OCI-LY3 (cell line): ENCODE results near the gene DDI2.

Experiments used
- EZH2phosphoT487 ChIP-seq: fragments of 200-600 bp; shearing (Covaris generic); IDR thresholded peaks from 2 replicates; pipeline ENCODE4 v1.6.1; 2018; ENCODE audit warnings: antibody characterized with exemption, mixed run types, low read depth
- TF ChIP-seq, protein P1 (sequence below): fragments of 200-600, 300-600 bp; sonication (generic); IDR thresholded peaks from 2 replicates; pipeline ENCODE4 v1.5.1; 2014; ENCODE audit warnings: antibody characterized with exemption, low read length, low read depth

DNA sequence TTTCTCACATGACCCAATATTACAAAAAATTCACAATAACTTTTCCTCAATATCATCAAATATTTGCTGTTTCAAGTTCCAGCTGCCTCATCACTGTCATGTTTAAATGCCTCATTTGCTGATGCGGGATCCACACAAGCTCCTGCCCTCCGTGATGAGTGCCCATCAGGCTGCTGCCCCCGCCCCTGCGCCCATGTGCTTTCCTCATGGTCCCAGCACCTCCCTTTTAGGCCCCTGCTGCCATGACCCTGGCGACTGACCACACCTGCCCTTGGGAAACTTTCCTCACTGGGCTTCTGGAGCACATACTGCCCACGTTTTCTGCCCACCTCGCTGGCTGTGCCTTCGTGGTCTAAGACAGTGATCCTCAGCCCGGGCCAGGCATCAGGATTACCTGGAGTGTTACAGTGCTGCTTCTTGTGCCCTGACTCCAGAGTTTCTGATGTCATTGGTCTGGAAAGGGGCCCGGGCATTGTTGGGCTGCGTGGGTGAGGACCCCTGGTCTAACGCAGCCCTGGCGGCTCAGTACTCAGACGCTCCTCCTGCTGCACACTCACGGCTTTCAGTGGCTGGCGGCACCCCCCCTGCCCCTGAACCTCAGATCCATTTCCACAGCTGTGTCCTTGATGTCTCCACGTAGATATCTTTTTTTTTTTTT, 87.4 kb downstream of the DDI2 start:
- TF ChIP-seq, protein P1, sequence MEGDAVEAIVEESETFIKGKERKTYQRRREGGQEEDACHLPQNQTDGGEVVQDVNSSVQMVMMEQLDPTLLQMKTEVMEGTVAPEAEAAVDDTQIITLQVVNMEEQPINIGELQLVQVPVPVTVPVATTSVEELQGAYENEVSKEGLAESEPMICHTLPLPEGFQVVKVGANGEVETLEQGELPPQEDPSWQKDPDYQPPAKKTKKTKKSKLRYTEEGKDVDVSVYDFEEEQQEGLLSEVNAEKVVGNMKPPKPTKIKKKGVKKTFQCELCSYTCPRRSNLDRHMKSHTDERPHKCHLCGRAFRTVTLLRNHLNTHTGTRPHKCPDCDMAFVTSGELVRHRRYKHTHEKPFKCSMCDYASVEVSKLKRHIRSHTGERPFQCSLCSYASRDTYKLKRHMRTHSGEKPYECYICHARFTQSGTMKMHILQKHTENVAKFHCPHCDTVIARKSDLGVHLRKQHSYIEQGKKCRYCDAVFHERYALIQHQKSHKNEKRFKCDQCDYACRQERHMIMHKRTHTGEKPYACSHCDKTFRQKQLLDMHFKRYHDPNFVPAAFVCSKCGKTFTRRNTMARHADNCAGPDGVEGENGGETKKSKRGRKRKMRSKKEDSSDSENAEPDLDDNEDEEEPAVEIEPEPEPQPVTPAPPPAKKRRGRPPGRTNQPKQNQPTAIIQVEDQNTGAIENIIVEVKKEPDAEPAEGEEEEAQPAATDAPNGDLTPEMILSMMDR = no peak
- no peak for TF ChIP-seq EZH2phosphoT487
